NCI-H82 (cell line): ENCODE data around the gene KCNAB2.
A peak's percentile ranks its signal among the peaks of the same experiment; 100 is the strongest.

ENCODE experiments used
- DNase-seq: peaks from one replicate; lab custom pipeline; 2025; lab: John Stamatoyannopoulos, UW

KCNAB2 gene

GRCh38 chr1:6033124-6033523, 12.6 kb upstream of the KCNAB2 start:
- DNase-seq, result no peak

- DNase-seq, result peak; percentile 74
Measured at GRCh38 chr1:6033986-6034749, 11.5 kb upstream of the KCNAB2 start.

DNA sequence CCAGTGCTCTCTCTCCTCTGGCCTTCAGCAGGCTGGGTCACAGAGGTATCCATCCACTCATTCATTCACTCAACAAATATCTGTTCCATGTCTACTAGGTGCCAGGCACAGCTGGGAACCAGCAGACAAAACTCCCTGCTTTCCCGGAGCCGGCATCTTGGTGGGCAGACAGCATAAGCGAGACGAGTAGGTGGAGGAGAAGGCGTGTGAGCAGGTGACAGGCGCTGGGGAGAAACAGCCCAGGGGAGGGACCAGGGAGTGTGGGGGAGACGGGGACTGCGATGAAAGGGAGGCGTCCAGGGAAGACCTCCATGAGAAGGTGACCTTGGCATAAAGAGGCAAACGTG, 11.0 kb upstream of the KCNAB2 start:
- no peak for DNase-seq

GRCh38 chr1:6035303-6035702, 10.4 kb upstream of the KCNAB2 start:
- peak; percentile 46 for DNase-seq

GRCh38 chr1:6035719-6036118, 10.0 kb upstream of the KCNAB2 start:
- peak; percentile 45 for DNase-seq

- DNase-seq, result peak; percentile 22
Measured at GRCh38 chr1:6037338-6037762, 8.3 kb upstream of the KCNAB2 start.

- DNase-seq, result no peak
Measured at GRCh38 chr1:6038603-6039002, 7.1 kb upstream of the KCNAB2 start.

- DNase-seq, result no peak
Measured at GRCh38 chr1:6039031-6039430, 6.7 kb upstream of the KCNAB2 start.

- DNase-seq, result no peak
Measured at GRCh38 chr1:6040444-6040843, 5.2 kb upstream of the KCNAB2 start.

- no peak for DNase-seq
Measured at GRCh38 chr1:6040861-6041415, 4.8 kb upstream of the KCNAB2 start.

- peak; percentile 34 for DNase-seq
Measured at GRCh38 chr1:6041432-6042062, 4.1 kb upstream of the KCNAB2 start.

DNA sequence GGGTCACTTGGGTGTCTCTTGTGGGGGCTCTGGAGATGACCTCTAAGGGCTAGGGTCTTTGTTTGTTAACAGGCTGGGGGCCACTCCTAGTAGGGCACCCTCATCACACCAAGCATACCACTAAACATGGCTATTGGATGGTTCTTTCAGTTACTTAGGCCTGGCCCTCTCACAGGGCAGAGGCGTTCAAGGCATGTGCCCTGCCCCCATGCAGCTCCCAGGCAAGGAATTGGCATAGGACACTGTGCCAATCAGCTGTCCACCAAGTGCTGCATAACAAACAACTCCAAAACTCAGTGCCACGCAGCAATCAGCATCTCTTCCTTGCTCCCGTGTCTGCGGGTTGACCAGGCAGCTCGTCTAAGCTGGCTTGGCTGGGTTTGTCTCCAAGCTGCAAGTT, 2.1 kb upstream of the KCNAB2 start:
- no peak for DNase-seq

- no peak for DNase-seq
Measured at GRCh38 chr1:6044481-6045109, 1.1 kb upstream of the KCNAB2 start.

DNA sequence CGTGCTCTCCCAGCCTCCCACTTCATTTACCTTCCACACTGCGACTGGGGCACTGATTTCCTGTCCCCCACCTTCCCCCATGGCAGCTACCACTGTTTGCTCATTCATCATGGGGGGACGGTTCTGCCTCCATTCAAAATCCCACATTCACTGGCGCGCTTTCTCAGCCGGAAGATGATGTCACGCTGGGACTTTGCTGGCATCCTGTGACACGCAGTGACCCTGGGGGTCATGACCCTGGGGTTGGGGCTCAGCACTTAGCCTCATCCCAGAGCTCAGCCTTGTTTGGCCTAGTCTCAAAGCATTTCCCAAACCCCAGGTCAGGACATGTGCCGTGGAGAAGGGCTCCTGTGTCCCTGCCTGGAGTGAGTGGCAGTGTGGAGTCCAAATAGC, 582 bp upstream of the KCNAB2 start:
- DNase-seq, result no peak

GRCh38 chr1:6046279-6046678, 591 bp downstream of the KCNAB2 start:
- DNase-seq, result no peak

- DNase-seq, result no peak
Measured at GRCh38 chr1:6048179-6048867, 2.6 kb downstream of the KCNAB2 start.

GRCh38 chr1:6049419-6049818, 3.7 kb downstream of the KCNAB2 start:
- no peak for DNase-seq

DNA sequence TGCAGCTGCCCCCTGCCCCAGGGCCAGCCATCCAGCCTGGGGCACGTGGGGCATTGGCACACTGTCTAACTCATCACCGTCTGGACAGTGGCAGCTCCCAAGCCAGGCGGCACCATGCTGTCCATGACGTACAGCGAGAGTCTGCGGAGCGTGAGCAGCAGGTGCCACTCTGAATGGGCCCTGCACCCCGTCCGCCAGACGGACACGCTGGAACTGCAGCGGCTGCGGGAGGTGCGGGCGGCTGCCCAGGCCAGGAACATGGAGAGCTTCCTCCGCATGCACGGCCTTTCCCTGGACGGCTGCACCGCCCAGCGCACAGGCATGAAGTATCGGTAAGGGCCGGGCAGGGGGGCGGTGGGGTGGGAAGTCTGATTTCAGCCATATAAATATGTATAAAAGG, 5.7 kb downstream of the KCNAB2 start:
- no peak for DNase-seq

DNA sequence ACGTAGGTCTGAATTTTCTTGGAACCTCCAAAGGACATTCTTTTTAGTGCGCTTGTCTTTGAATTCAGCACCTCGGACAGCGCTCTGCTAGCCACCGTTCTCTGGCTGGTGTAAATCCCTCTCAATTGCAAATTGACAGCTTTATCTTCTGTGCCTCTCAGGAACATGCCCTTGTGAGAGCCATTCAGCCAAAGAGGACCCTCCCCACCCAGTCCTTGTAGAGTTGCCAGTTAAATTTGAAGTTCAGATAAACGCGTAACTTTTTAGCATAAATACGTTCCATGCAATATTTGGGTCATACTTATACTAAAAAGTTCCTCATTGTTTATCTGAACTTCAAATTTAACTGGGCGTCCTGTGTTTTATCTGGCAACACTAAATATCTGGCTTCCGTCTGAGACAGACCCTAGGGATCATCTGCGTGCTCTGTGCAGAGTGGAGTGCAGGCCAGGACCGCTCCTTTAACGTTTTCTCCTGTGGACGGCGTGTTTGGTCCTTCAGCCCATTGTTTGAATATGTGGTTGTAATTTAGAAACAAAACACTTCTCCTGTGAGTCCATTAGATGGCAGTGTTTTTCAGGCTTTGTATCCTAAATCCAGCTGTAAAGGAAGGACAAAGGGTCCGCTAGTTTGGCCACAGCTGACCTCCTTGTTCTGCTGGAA, 7.0 kb downstream of the KCNAB2 start:
- peak; percentile 70 for DNase-seq

GRCh38 chr1:6053206-6053546, 7.5 kb downstream of the KCNAB2 start:
- no peak for DNase-seq

DNA sequence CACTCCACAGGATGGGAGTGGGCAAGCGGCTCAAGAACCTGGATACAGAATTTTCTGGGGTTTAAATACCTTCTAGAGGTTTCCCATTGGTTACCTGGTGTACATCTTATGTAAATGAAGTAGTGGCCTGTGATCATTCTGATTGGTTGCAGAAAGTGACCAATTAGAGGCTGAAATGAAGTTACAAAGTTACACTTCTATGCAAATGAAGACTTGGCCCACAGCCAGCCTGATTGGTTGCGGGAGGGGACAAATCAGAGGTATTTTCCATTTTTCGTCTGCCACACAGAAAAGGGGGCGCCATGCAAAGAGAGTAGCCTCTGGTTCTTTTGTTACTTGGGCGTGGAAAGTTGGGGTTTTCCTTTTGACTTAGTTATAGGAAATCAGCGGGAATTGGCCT, 8.9 kb downstream of the KCNAB2 start:
- DNase-seq, result no peak

- DNase-seq, result no peak
Measured at GRCh38 chr1:6056572-6056948, 10.9 kb downstream of the KCNAB2 start.
